Measurements from ENCODE around the gene PLEKHA5.
A peak's percentile ranks its signal among the peaks of the same experiment; 100 is the strongest.
"Not testable (repeated sequence)": the region's sequence is repeated elsewhere in the genome, so short reads cannot be mapped to it uniquely, and the experiment has no call there.

PLEKHA5 gene

GRCh38 chr12:19215115-19215514 is 85.6 kb downstream of the PLEKHA5 start:
- DNase-seq (ENCODE audit: low read depth in 1 of 2, low spot score in 1 of 2) = no peak
- TF ChIP-seq JUND (IDR thresholded peaks at IDR 0.05; ENCODE audit: low read depth) = no peak
- in situ Hi-C loops (cut with HindIII; ENCODE audit: low pct_unique_long_range_greater_than_20kb, low sequenced_read_pairs) = no loop called here

GRCh38 chr12:19217446-19217845 is 87.9 kb downstream of the PLEKHA5 start:
- TF ChIP-seq JUND (IDR thresholded peaks at IDR 0.05; ENCODE audit: low read depth) = no peak
- in situ Hi-C loops (cut with HindIII; ENCODE audit: low pct_unique_long_range_greater_than_20kb, low sequenced_read_pairs) = no loop called here
- no peak for DNase-seq (ENCODE audit: low read depth in 1 of 2, low spot score in 1 of 2)

GRCh38 chr12:19220205-19220604 is 90.7 kb downstream of the PLEKHA5 start:
- in situ Hi-C loops (cut with HindIII; ENCODE audit: low pct_unique_long_range_greater_than_20kb, low sequenced_read_pairs) = no loop called here
- DNase-seq (ENCODE audit: low read depth in 1 of 2, low spot score in 1 of 2) = no peak
- no peak for TF ChIP-seq JUND (IDR thresholded peaks at IDR 0.05; ENCODE audit: low read depth)

- no peak for DNase-seq (ENCODE audit: low read depth in 1 of 2, low spot score in 1 of 2)
Observed at GRCh38 chr12:19220852-19221466, 91.4 kb downstream of the PLEKHA5 start.

GRCh38 chr12:19222558-19222957 is 93.0 kb downstream of the PLEKHA5 start:
- in situ Hi-C loops (cut with HindIII; ENCODE audit: low pct_unique_long_range_greater_than_20kb, low sequenced_read_pairs) = no loop called here
- no peak for TF ChIP-seq JUND (IDR thresholded peaks at IDR 0.05; ENCODE audit: low read depth)
- no peak for DNase-seq (ENCODE audit: low read depth in 1 of 2, low spot score in 1 of 2)

More at GRCh38 chr12:19220852-19221466, 91.4 kb downstream of the PLEKHA5 start:
- TF ChIP-seq JUND (IDR thresholded peaks at IDR 0.05; ENCODE audit: low read depth) = no peak
- in situ Hi-C loops (cut with HindIII; ENCODE audit: low pct_unique_long_range_greater_than_20kb, low sequenced_read_pairs) = no loop called here

- no peak for TF ChIP-seq JUND (IDR thresholded peaks at IDR 0.05; ENCODE audit: low read depth)
- peak in 1 of 2 experiments; percentile 49 for DNase-seq (ENCODE audit: low read depth in 1 of 2, low spot score in 1 of 2)
- in situ Hi-C loops (cut with HindIII; ENCODE audit: low pct_unique_long_range_greater_than_20kb, low sequenced_read_pairs) = no loop called here
Observed at GRCh38 chr12:19223018-19223417, 93.5 kb downstream of the PLEKHA5 start.

GRCh38 chr12:19223695-19224094 is 94.2 kb downstream of the PLEKHA5 start:
- no peak for TF ChIP-seq JUND (IDR thresholded peaks at IDR 0.05; ENCODE audit: low read depth)
- in situ Hi-C loops (cut with HindIII; ENCODE audit: low pct_unique_long_range_greater_than_20kb, low sequenced_read_pairs) = no loop called here
- DNase-seq (ENCODE audit: low read depth in 1 of 2, low spot score in 1 of 2) = no peak

GRCh38 chr12:19224746-19225145 is 95.2 kb downstream of the PLEKHA5 start:
- no peak for TF ChIP-seq JUND (IDR thresholded peaks at IDR 0.05; ENCODE audit: low read depth)
- no peak for DNase-seq (ENCODE audit: low read depth in 1 of 2, low spot score in 1 of 2)
- in situ Hi-C loops (cut with HindIII; ENCODE audit: low pct_unique_long_range_greater_than_20kb, low sequenced_read_pairs) = no loop called here

GRCh38 chr12:19227190-19227879 is 97.8 kb downstream of the PLEKHA5 start:
- no peak for DNase-seq (ENCODE audit: low read depth in 1 of 2, low spot score in 1 of 2)
- in situ Hi-C loops (cut with HindIII; ENCODE audit: low pct_unique_long_range_greater_than_20kb, low sequenced_read_pairs) = no loop called here
- no peak for TF ChIP-seq JUND (IDR thresholded peaks at IDR 0.05; ENCODE audit: low read depth)

GRCh38 chr12:19227880-19228210 is 98.3 kb downstream of the PLEKHA5 start:
- DNase-seq (ENCODE audit: low read depth in 1 of 2, low spot score in 1 of 2) = no peak
- in situ Hi-C loops (cut with HindIII; ENCODE audit: low pct_unique_long_range_greater_than_20kb, low sequenced_read_pairs) = no loop called here

GRCh38 chr12:19229021-19229420 is 99.5 kb downstream of the PLEKHA5 start:
- in situ Hi-C loops (cut with HindIII; ENCODE audit: low pct_unique_long_range_greater_than_20kb, low sequenced_read_pairs) = not testable (repeated sequence)

More at GRCh38 chr12:19227880-19228210, 98.3 kb downstream of the PLEKHA5 start:
- TF ChIP-seq JUND (IDR thresholded peaks at IDR 0.05; ENCODE audit: low read depth) = no peak

GRCh38 chr12:19230299-19230866 is 100.8 kb downstream of the PLEKHA5 start:
- in situ Hi-C loops (cut with HindIII; ENCODE audit: low pct_unique_long_range_greater_than_20kb, low sequenced_read_pairs) = no loop called here
- no peak for DNase-seq (ENCODE audit: low read depth in 1 of 2, low spot score in 1 of 2)
- no peak for TF ChIP-seq JUND (IDR thresholded peaks at IDR 0.05; ENCODE audit: low read depth)

More at GRCh38 chr12:19229021-19229420, 99.5 kb downstream of the PLEKHA5 start:
- not testable (repeated sequence) for DNase-seq (ENCODE audit: low read depth in 1 of 2, low spot score in 1 of 2)

GRCh38 chr12:19230896-19231295 is 101.4 kb downstream of the PLEKHA5 start:
- DNase-seq (ENCODE audit: low read depth in 1 of 2, low spot score in 1 of 2) = no peak
- in situ Hi-C loops (cut with HindIII; ENCODE audit: low pct_unique_long_range_greater_than_20kb, low sequenced_read_pairs) = no loop called here
- no peak for TF ChIP-seq JUND (IDR thresholded peaks at IDR 0.05; ENCODE audit: low read depth)

Measured in T47D (cell line).